ENCODE data around the gene LPO.

DNA sequence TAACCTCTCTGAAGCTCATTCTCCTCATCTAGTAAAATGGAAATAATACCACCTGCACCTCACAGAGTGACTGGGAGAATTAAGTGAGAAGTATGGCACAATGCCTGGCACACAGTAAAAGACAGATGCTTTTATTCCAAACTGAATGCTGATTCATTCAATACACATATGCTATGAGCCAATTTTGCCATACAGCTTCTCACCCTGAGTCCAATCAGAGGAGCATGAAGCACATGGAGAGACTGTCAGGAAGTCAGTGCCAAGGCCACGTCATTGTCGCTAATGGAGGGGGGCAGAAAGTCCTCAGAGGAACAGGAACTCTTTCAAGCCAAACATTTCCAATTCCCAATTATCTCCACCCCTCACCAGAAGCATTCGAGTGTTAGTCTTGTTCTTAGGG lies 30.9 kb upstream of the LPO start:
- TF ChIP-seq, protein P1, sequence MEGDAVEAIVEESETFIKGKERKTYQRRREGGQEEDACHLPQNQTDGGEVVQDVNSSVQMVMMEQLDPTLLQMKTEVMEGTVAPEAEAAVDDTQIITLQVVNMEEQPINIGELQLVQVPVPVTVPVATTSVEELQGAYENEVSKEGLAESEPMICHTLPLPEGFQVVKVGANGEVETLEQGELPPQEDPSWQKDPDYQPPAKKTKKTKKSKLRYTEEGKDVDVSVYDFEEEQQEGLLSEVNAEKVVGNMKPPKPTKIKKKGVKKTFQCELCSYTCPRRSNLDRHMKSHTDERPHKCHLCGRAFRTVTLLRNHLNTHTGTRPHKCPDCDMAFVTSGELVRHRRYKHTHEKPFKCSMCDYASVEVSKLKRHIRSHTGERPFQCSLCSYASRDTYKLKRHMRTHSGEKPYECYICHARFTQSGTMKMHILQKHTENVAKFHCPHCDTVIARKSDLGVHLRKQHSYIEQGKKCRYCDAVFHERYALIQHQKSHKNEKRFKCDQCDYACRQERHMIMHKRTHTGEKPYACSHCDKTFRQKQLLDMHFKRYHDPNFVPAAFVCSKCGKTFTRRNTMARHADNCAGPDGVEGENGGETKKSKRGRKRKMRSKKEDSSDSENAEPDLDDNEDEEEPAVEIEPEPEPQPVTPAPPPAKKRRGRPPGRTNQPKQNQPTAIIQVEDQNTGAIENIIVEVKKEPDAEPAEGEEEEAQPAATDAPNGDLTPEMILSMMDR (IDR thresholded peaks at IDR 0.05) = no peak
- no peak for TF ChIP-seq POLR2A (IDR thresholded peaks at IDR 0.05)
